ENCODE measurements around the gene FRMPD3. TPM values are rescaled to one million over a fixed set of nuclear protein-coding genes. Genes with fewer than 3 reads are reported as not detected.

FRMPD3 gene
- total RNA-seq, 2 donors from 2014 or later: 0.46 to 1.2 TPM

GRCh38 chrX:107477406-107477805 is 28.0 kb downstream of the FRMPD3 start:
- no peak overlapping the region for H3K4me3 ChIP-seq
- H3K27me3 ChIP-seq (replicated peaks; ENCODE audit: insufficient read depth): no peaks in the 10 kb centered on the region
- no peaks in the 10 kb centered on the region for H3K4me1 ChIP-seq (replicated peaks)
- intact Hi-C loops (cut with DNase I): no loop called here
- 31% methylated on average over 3 of the region's 4 CpGs for WGBS
- TF ChIP-seq POLR2A (IDR thresholded peaks at IDR 0.05): no peak
- TF ChIP-seq, protein P1, sequence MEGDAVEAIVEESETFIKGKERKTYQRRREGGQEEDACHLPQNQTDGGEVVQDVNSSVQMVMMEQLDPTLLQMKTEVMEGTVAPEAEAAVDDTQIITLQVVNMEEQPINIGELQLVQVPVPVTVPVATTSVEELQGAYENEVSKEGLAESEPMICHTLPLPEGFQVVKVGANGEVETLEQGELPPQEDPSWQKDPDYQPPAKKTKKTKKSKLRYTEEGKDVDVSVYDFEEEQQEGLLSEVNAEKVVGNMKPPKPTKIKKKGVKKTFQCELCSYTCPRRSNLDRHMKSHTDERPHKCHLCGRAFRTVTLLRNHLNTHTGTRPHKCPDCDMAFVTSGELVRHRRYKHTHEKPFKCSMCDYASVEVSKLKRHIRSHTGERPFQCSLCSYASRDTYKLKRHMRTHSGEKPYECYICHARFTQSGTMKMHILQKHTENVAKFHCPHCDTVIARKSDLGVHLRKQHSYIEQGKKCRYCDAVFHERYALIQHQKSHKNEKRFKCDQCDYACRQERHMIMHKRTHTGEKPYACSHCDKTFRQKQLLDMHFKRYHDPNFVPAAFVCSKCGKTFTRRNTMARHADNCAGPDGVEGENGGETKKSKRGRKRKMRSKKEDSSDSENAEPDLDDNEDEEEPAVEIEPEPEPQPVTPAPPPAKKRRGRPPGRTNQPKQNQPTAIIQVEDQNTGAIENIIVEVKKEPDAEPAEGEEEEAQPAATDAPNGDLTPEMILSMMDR (IDR thresholded peaks at IDR 0.05): no peak
- TF ChIP-seq POLR2AphosphoS5 (IDR thresholded peaks at IDR 0.05): no peak
- H3K27ac ChIP-seq: no peak overlapping the region
- H3K9me3 ChIP-seq: no peaks in the 10 kb centered on the region
- no peaks in the 10 kb centered on the region for H3K36me3 ChIP-seq
- no peak for DNase-seq (ENCODE audit: low spot score)

DNA sequence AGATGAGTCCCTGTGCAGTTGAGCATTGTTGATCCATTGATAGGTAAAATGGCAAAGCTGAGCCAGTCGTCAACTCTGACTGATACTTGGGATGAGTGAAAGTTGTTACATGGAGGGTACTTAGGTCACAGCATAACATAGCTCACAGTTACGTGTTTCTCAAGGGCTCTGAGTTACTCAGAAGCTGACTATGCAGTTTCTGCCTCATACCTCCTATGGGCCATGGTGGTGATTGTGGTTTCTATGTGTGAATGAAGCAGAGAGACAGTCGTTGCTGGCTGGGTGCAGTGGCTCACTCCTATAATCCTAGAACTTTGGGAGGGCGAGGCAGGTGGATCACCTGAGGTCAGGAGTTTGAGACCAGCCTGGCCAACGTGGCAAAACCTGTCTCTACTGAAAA is 30.8 kb downstream of the FRMPD3 start:
- TF ChIP-seq, protein P1 (IDR thresholded peaks at IDR 0.05): no peak
- TF ChIP-seq POLR2AphosphoS5 (IDR thresholded peaks at IDR 0.05): no peak
- TF ChIP-seq POLR2A (IDR thresholded peaks at IDR 0.05): no peak
- Histone ChIP-seq H3K4me3 (no peak overlapping the region), H3K9me3 (no peaks in the 10 kb centered on the region), H3K27me3 (replicated peaks; ENCODE audit: insufficient read depth) (no peaks in the 10 kb centered on the region), H3K27ac (no peak overlapping the region), H3K4me1 (replicated peaks) (no peaks in the 10 kb centered on the region), H3K36me3 (no peaks in the 10 kb centered on the region)
- intact Hi-C loops (cut with DNase I): no loop called here
- DNase-seq (ENCODE audit: low spot score): no peak
- WGBS: 94% methylated on average over 5 of the region's 5 CpGs

GRCh38 chrX:107482046-107482445 is 32.6 kb downstream of the FRMPD3 start:
- no peak overlapping the region for H3K4me3 ChIP-seq
- intact Hi-C loops (cut with DNase I): no loop called here
- H3K27ac ChIP-seq: no peak overlapping the region
- DNase-seq (ENCODE audit: low spot score): no peak
- no peaks in the 10 kb centered on the region for H3K9me3 ChIP-seq
- no peaks in the 10 kb centered on the region for H3K36me3 ChIP-seq
- 60% methylated on average over 3 of the region's 3 CpGs for WGBS
- no peaks in the 10 kb centered on the region for H3K27me3 ChIP-seq (replicated peaks; ENCODE audit: insufficient read depth)
- H3K4me1 ChIP-seq (replicated peaks): no peaks in the 10 kb centered on the region
- TF ChIP-seq, protein P1 (IDR thresholded peaks at IDR 0.05): no peak
- no peak for TF ChIP-seq POLR2AphosphoS5 (IDR thresholded peaks at IDR 0.05)
- TF ChIP-seq POLR2A (IDR thresholded peaks at IDR 0.05): no peak

DNA sequence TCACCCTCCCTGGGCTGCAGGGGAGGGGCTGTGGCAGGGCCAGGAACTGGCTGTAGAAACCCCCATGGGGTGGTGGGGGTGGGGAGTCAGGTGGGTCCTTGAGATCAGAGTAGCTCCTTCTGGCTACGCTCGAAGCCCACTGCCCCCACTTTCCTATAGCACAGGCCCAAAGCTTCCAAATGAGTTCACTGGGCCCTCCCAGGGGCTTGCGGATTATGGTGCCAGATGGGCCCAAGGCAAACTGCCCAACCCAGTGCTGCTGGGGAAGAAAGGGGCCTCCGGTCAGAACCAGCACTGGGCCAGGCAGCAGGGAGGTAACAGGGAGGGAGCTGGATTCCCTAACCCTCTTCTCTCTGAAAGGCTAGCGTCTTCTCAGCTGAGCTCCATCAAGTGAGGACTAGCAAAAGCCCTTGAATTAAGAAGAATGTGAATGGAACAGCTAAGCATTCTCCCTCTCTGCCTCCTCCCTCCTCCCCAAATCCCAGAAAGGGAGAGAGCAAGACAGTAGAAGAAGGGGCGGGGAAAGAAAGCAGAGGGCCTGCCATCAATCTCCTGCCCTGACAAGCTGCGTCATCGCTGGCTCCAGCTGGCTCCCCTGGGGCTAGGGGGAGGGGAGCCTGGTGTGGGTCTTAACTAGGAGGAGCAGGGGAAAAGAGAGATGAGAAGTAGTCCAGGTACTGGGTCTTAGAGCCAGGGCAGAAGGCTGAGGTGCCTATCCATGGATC is 34.7 kb downstream of the FRMPD3 start:
- DNase-seq (ENCODE audit: low spot score): no peak
- WGBS: 61% methylated on average over 8 of the region's 8 CpGs
- H3K9me3 ChIP-seq: no peaks in the 10 kb centered on the region
- intact Hi-C loops (cut with DNase I): no loop called here
- TF ChIP-seq POLR2A (IDR thresholded peaks at IDR 0.05) (no peak), POLR2AphosphoS5 (IDR thresholded peaks at IDR 0.05) (no peak)
- TF ChIP-seq, protein P1 (IDR thresholded peaks at IDR 0.05): no peak
- no peak overlapping the region for H3K27ac ChIP-seq
- no peaks in the 10 kb centered on the region for H3K4me1 ChIP-seq (replicated peaks)
- H3K27me3 ChIP-seq (replicated peaks; ENCODE audit: insufficient read depth): no peaks in the 10 kb centered on the region
- H3K4me3 ChIP-seq: no peak overlapping the region
- H3K36me3 ChIP-seq: no peaks in the 10 kb centered on the region

DNA sequence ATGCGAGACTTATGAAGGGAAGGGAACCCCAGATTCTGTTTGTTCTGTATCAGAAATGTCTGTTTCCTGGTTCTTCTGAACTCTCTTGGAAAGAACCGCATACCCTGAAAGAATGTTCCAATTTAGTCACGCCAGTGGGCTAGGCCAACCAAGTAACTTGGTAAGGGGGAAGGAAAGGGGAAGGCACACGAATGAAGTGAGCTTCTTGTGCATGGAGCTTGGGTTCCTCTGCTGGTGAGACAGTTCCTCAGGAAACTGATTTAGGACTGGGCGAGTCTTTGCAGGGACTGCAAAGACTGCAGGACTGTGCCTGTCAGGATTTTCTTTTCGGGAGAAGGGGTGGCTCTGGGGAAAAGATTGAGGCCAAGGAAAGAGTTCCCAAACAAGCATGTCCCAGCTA is 35.6 kb downstream of the FRMPD3 start:
- H3K36me3 ChIP-seq: no peaks in the 10 kb centered on the region
- DNase-seq (ENCODE audit: low spot score): no peak
- 59% methylated on average over 6 of the region's 6 CpGs for WGBS
- no peaks in the 10 kb centered on the region for H3K9me3 ChIP-seq
- H3K27me3 ChIP-seq (replicated peaks; ENCODE audit: insufficient read depth): no peaks in the 10 kb centered on the region
- intact Hi-C loops (cut with DNase I): no loop called here
- no peak overlapping the region for H3K4me3 ChIP-seq
- no peaks in the 10 kb centered on the region for H3K4me1 ChIP-seq (replicated peaks)
- no peak overlapping the region for H3K27ac ChIP-seq
- no peak for TF ChIP-seq POLR2AphosphoS5 (IDR thresholded peaks at IDR 0.05)
- TF ChIP-seq, protein P1 (IDR thresholded peaks at IDR 0.05): peak in 1 of 4 experiments; percentile 10

Data from prostate gland (tissue), 2 donors.